Measurements from ENCODE around the gene RGR.

Gene RGR

GRCh38 chr10:84224411-84225028 is 20.3 kb upstream of the RGR start:
- no peak for DNase-seq

GRCh38 chr10:84225427-84226173 is 19.3 kb upstream of the RGR start, which contains the start of gene LRIT2:
Gene LRIT2, minus strand, starts transcription at chr10:84225544. Its CDS starts 24 bp downstream, at chr10:84225520.
- no peak for DNase-seq

- no peak for DNase-seq
Observed at GRCh38 chr10:84226616-84227015, 18.2 kb upstream of the RGR start.

- DNase-seq: no peak
Observed at GRCh38 chr10:84227810-84228209, 17.0 kb upstream of the RGR start.

GRCh38 chr10:84230359-84230758 is 14.5 kb upstream of the RGR start:
- DNase-seq: no peak

- no peak for DNase-seq
Observed at GRCh38 chr10:84232376-84232775, 12.5 kb upstream of the RGR start.

- no peak for DNase-seq
Observed at GRCh38 chr10:84233940-84234339, 10.9 kb upstream of the RGR start.

GRCh38 chr10:84234479-84234878 is 10.4 kb upstream of the RGR start:
- no peak for DNase-seq

- no peak for DNase-seq
Observed at GRCh38 chr10:84235096-84235495, 9.8 kb upstream of the RGR start.

GRCh38 chr10:84236807-84237198 is 8.1 kb upstream of the RGR start:
- no peak for DNase-seq

- no peak for DNase-seq
Observed at GRCh38 chr10:84237199-84238051, 7.4 kb upstream of the RGR start.

- no peak for DNase-seq
Observed at GRCh38 chr10:84238909-84239308, 5.9 kb upstream of the RGR start.

GRCh38 chr10:84241185-84241790 is 3.6 kb upstream of the RGR start, which contains the start of gene LRIT1:
Gene LRIT1, minus strand, starts transcription at chr10:84241546. Its CDS starts 107 bp downstream, at chr10:84241439.
- no peak for DNase-seq

- no peak for DNase-seq
Observed at GRCh38 chr10:84243759-84244158, 1.1 kb upstream of the RGR start.

- no peak for DNase-seq
Observed at GRCh38 chr10:84247496-84247895, 2.6 kb downstream of the RGR start.

- DNase-seq: no peak
Observed at GRCh38 chr10:84248794-84249193, 3.9 kb downstream of the RGR start.

- DNase-seq: no peak
Observed at GRCh38 chr10:84254552-84255478, 10.0 kb downstream of the RGR start.

- DNase-seq: peak; percentile 24
Observed at GRCh38 chr10:84256510-84257342, 11.9 kb downstream of the RGR start.

- DNase-seq: no peak
Observed at GRCh38 chr10:84257343-84258020, 12.6 kb downstream of the RGR start.

- no peak for DNase-seq
Observed at GRCh38 chr10:84258034-84258695, 13.3 kb downstream of the RGR start.

All from EL (cell line).